ENCODE results near the gene ANKK1. TPM values are rescaled to one million over a fixed set of nuclear protein-coding genes. Genes with fewer than 3 reads are reported as not detected.

The ANKK1 gene
- total RNA-seq, 4 donors from 2014 or later: 0.46 to 1.0 TPM; not detected in 2

DNA sequence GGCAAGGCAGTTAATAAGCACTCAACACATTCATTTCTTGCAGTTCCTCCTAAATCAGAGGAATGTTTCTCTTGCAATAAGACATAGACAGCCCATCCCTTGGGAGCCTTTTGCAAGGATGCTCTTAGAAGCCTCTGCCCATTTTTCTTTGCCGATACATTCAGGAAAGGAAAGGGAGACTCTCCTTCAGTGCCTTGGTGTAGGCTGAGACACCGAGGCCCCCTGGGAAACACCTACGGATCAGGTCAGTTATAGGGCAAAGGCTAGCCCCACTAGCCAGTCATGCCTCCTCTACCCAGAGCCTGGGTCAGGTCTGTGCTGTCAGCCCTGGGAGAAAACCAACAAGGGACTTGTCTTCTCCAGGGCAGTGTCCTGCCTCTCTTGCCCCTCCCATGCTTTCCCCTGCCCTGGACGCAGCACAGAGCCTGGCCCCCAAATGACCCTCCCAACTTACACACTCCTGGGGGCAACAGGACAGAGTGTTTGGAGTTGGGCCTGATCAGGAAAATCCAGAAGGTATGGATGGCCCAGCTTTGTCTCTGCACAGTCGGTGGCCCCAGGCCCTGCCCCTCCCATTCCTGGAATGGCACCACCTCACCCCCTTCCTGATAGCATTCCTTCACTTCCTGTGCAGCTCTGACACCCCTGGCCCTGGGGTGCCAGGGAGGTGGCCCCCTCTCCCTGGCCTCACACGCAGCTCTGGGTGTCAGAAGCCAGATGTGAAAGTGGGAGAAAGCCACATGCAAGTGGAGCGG, 18.3 kb downstream of the ANKK1 start:
- H3K4me1 ChIP-seq: peaks cover 0 to 4% of the 10 kb centered on the region in 2 donors
- intact Hi-C loops (cut with DNase I; ENCODE audit: low total_unique reads): no loop called here
- H3K36me3 ChIP-seq: no peaks in the 10 kb centered on the region
- no peaks in the 10 kb centered on the region for H3K27me3 ChIP-seq
- in situ Hi-C loops (cut with MboI; ENCODE audit: low sequenced_read_pairs in 4 of 4): no loop called here
- TF ChIP-seq POLR2A (IDR thresholded peaks at IDR 0.05) (no peak), CTCF (IDR thresholded peaks at IDR 0.05 in 4 of 5, conservative IDR thresholded peaks at IDR 0.05 in 1 of 5) (no peak)
- H3K27ac ChIP-seq: no peak overlapping the region
- no peak overlapping the region for H3K4me3 ChIP-seq
- DNase-seq: no peak
- no peaks in the 10 kb centered on the region for H3K9me3 ChIP-seq
- no peak for ATAC-seq

GRCh38 chr11:113407163-113407562, 19.6 kb downstream of the ANKK1 start:
- no peak overlapping the region for H3K27ac ChIP-seq
- H3K4me1 ChIP-seq: no peaks in the 10 kb centered on the region
- no peaks in the 10 kb centered on the region for H3K36me3 ChIP-seq
- no peak overlapping the region for H3K4me3 ChIP-seq
- DNase-seq (no peak), ATAC-seq (no peak)
- intact Hi-C loops (cut with DNase I; ENCODE audit: low total_unique reads): no loop called here
- no peaks in the 10 kb centered on the region for H3K27me3 ChIP-seq
- no peaks in the 10 kb centered on the region for H3K9me3 ChIP-seq
- no peak for TF ChIP-seq POLR2A (IDR thresholded peaks at IDR 0.05)
- in situ Hi-C loops (cut with MboI; ENCODE audit: low sequenced_read_pairs in 4 of 4): no loop called here

DNA sequence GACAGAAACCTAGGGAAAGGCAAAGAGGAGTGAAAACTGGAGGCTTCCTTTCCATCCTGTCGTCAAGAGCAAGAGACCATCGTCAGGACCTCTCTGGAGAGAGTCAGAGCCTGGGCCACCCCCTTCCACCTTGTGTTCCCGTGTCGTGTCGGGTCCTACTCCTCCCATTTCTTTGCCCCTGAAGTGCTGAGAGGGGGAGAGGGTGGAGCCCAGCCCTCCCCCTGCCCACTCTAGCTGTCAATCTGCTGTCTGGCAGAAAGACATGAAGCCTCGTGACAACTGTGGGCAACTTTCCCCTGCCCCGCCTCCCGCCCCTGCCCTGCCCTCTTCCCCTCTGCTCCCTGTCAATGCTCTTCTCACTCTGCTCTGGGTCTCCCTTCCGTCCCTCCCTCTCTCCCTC, 20.6 kb downstream of the ANKK1 start:
- no peak for ATAC-seq
- H3K4me1 ChIP-seq: no peaks in the 10 kb centered on the region
- no peak overlapping the region for H3K4me3 ChIP-seq
- in situ Hi-C loops (cut with MboI; ENCODE audit: low sequenced_read_pairs in 4 of 4): no loop called here
- no peak for DNase-seq
- H3K27ac ChIP-seq: no peak overlapping the region
- H3K9me3 ChIP-seq: no peaks in the 10 kb centered on the region
- TF ChIP-seq CTCF (IDR thresholded peaks at IDR 0.05 in 4 of 5, conservative IDR thresholded peaks at IDR 0.05 in 1 of 5) (no peak), POLR2A (IDR thresholded peaks at IDR 0.05) (no peak)
- no peaks in the 10 kb centered on the region for H3K36me3 ChIP-seq
- intact Hi-C loops (cut with DNase I; ENCODE audit: low total_unique reads): no loop called here
- no peaks in the 10 kb centered on the region for H3K27me3 ChIP-seq

GRCh38 chr11:113408887-113409286, 21.3 kb downstream of the ANKK1 start:
- DNase-seq: no peak
- Histone ChIP-seq H3K27me3 (no peaks in the 10 kb centered on the region), H3K9me3 (no peaks in the 10 kb centered on the region), H3K27ac (no peak overlapping the region), H3K4me1 (no peaks in the 10 kb centered on the region), H3K4me3 (no peak overlapping the region), H3K36me3 (no peaks in the 10 kb centered on the region)
- no peak for ATAC-seq
- in situ Hi-C loops (cut with MboI; ENCODE audit: low sequenced_read_pairs in 4 of 4) (no loop called here), intact Hi-C loops (cut with DNase I; ENCODE audit: low total_unique reads) (no loop called here)
- TF ChIP-seq POLR2A (IDR thresholded peaks at IDR 0.05) (no peak), CTCF (IDR thresholded peaks at IDR 0.05 in 4 of 5, conservative IDR thresholded peaks at IDR 0.05 in 1 of 5) (no peak)

GRCh38 chr11:113409526-113409925, 21.9 kb downstream of the ANKK1 start:
- ATAC-seq: no peak
- no peak for DNase-seq
- Histone ChIP-seq H3K27ac (no peak overlapping the region), H3K27me3 (no peaks in the 10 kb centered on the region), H3K4me1 (no peaks in the 10 kb centered on the region), H3K4me3 (no peak overlapping the region), H3K9me3 (no peaks in the 10 kb centered on the region), H3K36me3 (no peaks in the 10 kb centered on the region)
- intact Hi-C loops (cut with DNase I; ENCODE audit: low total_unique reads) (no loop called here), in situ Hi-C loops (cut with MboI; ENCODE audit: low sequenced_read_pairs in 4 of 4) (no loop called here)
- TF ChIP-seq CTCF (IDR thresholded peaks at IDR 0.05 in 4 of 5, conservative IDR thresholded peaks at IDR 0.05 in 1 of 5) (no peak), POLR2A (IDR thresholded peaks at IDR 0.05) (no peak)

Measured in gastrocnemius medialis (tissue), 4 donors.